ENCODE results near the gene MAML2.

DNA sequence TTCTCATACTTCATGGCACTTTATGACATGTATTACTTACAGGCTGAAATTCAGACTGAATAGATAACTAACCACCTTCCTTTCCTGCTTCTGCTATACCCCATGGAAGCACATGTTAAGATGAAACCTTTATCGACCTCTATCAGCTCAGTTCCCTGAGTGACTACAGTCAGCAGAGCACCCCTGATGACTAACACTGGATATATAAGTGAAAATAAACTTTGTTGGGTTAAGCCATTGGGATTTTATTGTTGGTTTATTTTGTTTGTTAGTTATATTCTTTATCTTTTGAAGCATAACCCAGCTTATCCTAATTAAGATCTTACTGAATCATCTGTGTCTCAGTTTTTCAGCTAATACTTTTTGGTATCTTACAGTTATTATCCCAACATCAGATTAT is 23.0 kb upstream of the MAML2 start:
- TF ChIP-seq CTCF (IDR thresholded peaks at IDR 0.05), result no peak
- TF ChIP-seq ZFX (IDR thresholded peaks at IDR 0.05; ENCODE audit: borderline replicate concordance), result no peak

Data from 22Rv1 (cell line).